ENCODE data around the gene LRP4.

Gene LRP4

GRCh38 chr11:46918788-46919513 is 601 bp upstream of the LRP4 start:
- DNase-seq (ENCODE audit: low spot score) = no peak

- no peak for DNase-seq (ENCODE audit: low spot score)
Measured at GRCh38 chr11:46917762-46918082, 628 bp downstream of the LRP4 start.

DNA sequence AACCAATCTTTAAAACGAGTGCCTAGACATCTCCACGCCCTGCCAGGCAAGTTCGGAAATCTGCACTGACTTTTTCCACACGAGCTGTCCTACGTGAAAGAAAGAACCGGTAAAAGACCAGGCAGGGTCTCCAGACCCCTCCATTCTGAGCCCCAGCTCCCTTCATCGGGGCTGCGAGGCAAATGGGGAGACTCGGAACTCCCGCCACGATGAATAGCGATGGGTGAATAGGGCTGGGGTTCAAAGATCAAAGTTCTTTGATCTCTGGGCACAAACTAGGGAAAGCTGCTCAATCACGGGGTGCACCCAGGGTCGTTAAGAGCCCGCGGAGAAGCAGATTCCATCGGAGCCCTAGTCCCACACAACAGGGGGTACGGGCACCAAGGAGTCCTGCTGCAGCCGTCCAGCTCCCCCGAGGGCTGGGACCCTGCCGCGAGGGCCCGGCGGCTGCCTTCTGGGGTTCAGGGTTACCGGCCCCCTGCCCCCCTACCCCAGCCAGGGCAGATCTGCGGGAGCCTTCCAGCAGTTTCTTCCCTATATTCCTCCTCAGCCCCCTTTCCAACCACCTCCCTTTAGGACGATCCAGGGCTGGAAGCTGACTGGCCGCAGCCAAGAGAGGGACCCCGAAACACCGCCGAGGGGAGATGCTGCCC is 1.1 kb downstream of the LRP4 start:
- no peak for DNase-seq (ENCODE audit: low spot score)

DNA sequence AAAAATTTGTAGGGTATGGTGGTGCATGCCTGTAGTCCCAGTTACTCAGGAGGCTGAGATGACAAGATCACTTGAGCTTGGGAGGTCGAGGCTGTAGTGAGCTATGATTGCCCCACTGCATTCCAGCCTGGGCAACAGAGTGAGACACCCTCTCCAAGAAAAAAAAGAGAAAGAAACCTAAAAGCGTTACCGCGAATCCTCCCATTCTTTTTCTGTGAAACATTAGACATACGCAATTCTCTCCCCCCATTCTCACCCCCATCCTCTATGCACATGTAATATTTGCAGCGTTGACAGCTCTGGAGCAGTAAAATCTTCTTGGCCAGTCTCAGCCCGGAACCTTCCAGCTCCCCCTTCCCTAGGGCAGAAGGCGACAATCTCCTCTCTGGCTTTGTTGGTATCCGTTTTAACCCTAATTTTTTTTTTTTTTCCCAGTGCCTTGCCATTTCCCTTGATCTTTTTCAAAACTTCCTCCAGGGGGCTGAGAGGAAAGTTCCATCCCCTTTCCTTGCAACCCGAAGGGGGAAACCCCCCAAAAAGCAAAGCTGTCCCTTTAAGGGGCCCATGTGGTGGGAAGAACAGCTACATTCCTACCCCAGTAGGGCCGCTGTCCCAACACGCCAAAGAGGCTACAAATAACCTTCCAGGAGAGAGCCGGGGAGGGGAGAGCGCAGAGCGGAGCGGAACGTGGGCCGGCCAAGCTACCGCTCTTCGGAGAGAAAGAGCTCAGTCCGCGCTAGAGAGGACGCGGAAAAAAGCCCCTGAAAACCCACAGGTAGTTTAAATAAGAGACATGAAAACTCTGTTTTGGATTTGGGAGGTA is 1.9 kb downstream of the LRP4 start:
- no peak for DNase-seq (ENCODE audit: low spot score)

DNA sequence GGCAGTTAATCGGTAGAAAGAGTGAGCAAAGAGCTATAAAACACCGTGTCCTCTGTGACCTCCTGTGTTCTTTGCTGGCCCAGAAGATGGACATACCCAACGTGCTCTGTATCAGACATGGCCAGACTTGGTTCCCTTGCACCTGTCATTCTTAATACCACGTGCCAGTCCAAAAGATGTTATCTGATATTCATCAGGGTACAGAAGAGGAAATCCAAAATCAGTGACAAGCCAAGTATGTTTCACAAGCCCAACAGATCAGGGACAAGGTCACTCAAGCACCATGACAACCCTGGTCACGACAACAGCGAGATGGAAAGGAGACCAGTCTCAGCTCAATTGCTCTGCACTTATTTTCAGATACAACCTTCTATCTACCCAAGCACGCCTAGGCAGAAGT is 3.4 kb downstream of the LRP4 start:
- no peak for DNase-seq (ENCODE audit: low spot score)

- DNase-seq (ENCODE audit: low spot score) = no peak
Measured at GRCh38 chr11:46914363-46914762, 4.0 kb downstream of the LRP4 start.

- no peak for DNase-seq (ENCODE audit: low spot score)
Measured at GRCh38 chr11:46913484-46913883, 4.9 kb downstream of the LRP4 start.

GRCh38 chr11:46912526-46913150 is 5.7 kb downstream of the LRP4 start:
- DNase-seq (ENCODE audit: low spot score) = no peak

DNA sequence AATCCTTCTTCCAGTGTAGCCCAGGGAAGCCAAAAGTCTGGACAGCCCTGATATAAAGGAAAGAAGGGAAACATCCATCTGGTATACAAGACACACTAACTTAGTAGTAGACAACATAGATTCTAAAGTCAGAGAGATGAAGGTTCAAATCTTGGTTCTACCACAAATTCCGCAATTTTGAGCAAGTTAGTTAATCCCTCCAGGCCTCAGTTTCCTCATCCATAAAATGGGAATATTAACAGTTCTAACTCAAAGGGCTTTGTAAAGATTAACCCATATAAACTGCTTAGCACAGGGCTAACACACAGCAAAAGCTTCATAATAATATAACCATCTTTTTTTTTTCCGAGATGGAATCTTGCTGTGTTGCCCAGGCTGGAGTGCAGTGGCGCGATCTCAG is 10.7 kb downstream of the LRP4 start:
- DNase-seq (ENCODE audit: low spot score) = no peak

DNA sequence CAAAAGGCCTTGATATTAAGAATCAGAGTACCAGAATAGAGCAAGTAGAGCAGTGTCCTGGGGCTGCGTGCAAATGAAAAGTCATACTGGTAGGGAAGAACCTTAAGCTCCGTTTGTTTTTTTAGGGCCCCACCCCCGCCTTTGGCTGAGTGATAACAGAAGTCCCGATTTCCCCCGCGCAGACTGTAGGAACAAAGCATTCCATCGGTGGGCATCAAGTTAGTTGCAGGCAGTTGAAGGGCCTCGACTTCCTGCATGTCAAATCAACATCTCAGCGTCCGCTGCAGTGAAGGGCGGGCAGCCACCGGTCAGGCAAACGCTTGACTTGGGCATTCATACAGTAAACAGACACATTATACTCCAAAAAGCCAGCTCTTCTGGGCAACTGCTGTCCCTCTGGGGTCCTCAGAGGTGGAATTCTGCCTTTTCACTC is 11.7 kb downstream of the LRP4 start:
- DNase-seq (ENCODE audit: low spot score) = no peak

GRCh38 chr11:46905806-46906205 is 12.5 kb downstream of the LRP4 start:
- DNase-seq (ENCODE audit: low spot score) = no peak

DNA sequence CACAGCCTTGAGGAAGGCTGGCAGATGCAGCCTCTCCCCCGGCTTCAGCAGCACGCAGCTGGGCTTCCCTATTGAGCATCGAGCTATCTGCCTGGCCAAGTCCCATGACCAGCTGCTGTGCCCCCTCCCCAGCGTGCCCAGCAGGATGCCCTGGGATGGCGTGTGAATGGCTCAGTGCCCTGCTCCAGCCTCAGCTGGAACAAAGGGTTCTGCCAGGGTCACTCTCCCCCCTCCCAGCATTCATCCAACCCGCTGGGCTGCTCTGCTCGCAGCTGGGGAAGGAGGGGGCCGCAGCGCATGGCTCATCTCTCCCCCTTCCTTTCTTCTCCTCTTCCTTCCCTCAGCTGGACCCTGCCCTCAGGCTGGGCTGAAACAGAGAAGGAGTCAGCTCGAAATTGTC is 14.5 kb downstream of the LRP4 start:
- no peak for DNase-seq (ENCODE audit: low spot score)

GRCh38 chr11:46902694-46903093 is 15.7 kb downstream of the LRP4 start:
- no peak for DNase-seq (ENCODE audit: low spot score)

- DNase-seq (ENCODE audit: low spot score) = no peak
Measured at GRCh38 chr11:46901156-46901555, 17.2 kb downstream of the LRP4 start.

GRCh38 chr11:46900091-46900746 is 18.1 kb downstream of the LRP4 start:
- no peak for DNase-seq (ENCODE audit: low spot score)

GRCh38 chr11:46899501-46900025 is 18.8 kb downstream of the LRP4 start:
- DNase-seq (ENCODE audit: low spot score) = no peak

DNA sequence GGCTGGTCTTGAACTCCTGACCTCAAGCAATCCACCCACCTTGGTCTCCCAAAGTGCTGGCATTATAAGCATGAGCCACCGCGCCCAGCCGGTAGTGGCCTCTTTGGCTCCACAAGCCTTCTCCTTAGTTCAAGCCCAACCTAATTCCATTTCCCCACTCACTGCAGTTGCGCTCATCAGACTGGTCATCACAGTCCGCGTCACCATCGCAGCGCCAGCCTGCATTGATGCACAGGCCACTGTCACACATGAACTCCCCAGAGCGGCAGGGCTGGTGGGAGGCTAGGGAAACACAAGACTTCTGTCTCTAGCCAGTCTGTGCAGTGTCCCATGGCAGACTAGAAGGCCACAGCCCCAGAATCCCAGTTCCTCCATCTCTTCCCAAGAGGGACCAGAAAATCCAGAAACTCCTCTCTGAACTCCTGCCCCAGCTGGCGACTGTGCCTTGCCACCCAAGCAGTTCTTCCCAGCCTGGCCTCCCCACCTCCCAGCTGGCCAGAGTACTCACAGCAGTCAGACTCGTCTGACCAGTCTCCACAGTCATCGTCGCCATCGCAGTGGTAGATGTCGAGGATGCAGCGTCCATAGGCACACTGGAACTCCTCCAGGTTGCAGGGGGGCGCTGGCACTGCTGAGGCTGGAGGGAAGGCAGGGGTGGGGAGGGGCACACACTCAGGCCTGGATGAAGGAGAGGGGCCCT is 19.8 kb downstream of the LRP4 start:
- DNase-seq (ENCODE audit: low spot score) = no peak

- peak; percentile 37 for DNase-seq (ENCODE audit: low spot score)
Measured at GRCh38 chr11:46896719-46897406, 21.5 kb downstream of the LRP4 start.

DNA sequence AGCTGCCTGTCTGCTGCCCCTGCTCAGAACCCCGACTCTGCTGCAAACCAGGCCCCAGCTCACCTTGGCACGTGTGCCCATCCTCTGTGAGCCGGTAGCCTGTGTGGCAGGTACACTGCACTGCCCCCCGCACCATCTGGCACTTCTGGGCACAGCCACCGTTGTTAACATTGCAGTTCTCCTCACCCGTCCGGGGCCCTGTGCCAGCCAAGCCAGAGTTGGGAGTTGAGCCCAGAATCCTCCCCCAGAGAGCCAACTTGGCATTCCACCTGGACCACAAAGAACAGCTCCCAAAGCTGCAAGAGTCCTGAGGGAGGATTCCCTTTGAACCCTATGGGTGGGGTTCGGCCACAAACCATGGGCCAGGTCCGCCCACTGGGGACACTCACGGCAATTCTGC is 22.5 kb downstream of the LRP4 start:
- DNase-seq (ENCODE audit: low spot score) = no peak

DNA sequence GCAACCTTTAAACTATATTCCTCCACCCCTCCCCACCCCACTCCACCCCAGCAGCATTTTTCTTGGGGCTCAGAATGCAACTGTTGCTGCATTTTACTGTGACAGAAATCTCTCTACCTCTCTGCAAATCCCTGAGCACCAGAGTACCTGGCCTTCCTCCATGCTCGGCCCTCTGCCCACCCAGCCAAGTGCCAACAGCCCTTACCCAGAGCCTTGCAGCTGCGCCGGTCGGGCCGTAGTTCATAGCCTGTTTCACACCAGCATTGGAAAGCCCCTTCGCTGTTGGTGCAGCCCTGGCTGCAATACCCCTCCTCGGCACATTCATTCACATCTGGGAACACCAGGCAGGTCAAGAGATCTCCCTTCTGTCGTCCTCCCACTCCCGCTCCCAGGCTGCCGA is 23.4 kb downstream of the LRP4 start:
- DNase-seq (ENCODE audit: low spot score) = no peak

GRCh38 chr11:46894506-46894905 is 23.8 kb downstream of the LRP4 start:
- DNase-seq (ENCODE audit: low spot score) = no peak

Data from hematopoietic multipotent progenitor cell treated with erythropoietin and hydrocortisone succinate and interleukin-3 and kit ligand, for 15 days (in vitro differentiated cells).